ENCODE measurements around the gene TMEM35B. TPM values are rescaled to one million over a fixed set of nuclear protein-coding genes. Genes with fewer than 3 reads are reported as not detected.

Gene TMEM35B
- total RNA-seq, 1 experiment from 2014 or later: 10.9 TPM

DNA sequence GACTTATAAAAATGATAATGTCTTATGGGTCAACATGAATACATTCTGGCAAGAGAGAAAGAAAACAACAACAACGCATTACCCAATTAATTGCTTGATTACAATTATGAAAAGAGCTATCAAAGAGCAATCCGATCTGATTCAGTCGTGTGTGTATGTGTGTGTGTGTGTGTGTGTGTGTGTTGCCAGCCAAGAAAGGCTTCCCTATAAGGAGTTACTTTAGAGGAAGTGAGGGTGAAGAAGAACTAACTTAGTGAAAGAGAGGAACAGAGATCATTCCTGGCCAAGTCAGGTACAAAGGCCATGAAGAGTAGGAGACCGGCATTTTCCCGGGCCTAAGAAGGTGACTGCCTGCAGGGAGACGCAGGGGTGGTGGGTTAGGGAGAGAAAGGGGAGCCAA, 9.4 kb downstream of the TMEM35B start:
- DNase-seq (no peak), ATAC-seq (no peak)
- Histone ChIP-seq H3K27ac (ENCODE audit: low read length) (no peak overlapping the region), H4K20me1 (ENCODE audit: low read length) (no peaks in the 10 kb centered on the region), H3K27me3 (ENCODE audit: low read length) (no peaks in the 10 kb centered on the region), H3K9me3 (ENCODE audit: low read length) (no peaks in the 10 kb centered on the region), H3K79me2 (ENCODE audit: low read length) (no peaks in the 10 kb centered on the region), H2AFZ (ENCODE audit: low read length) (no peak overlapping the region), H3K4me2 (ENCODE audit: low read length) (no peak overlapping the region), H3F3A (ENCODE audit: low read length, unreplicated experiment) (no peaks in the 10 kb centered on the region), H3K9me2 (replicated peaks; ENCODE audit: low read length) (no peaks in the 10 kb centered on the region), H3K4me3 (ENCODE audit: low read length) (no peak overlapping the region), H3K36me3 (ENCODE audit: low read depth, low read length) (no peaks in the 10 kb centered on the region), H3K4me1 (ENCODE audit: insufficient read depth, low read length) (peaks cover 6% of the 10 kb centered on the region), H3K9ac (ENCODE audit: low read length) (no peak overlapping the region)
- CTCF ChIA-PET: no interaction called here
- TF ChIP-seq EZH2phosphoT487 (IDR thresholded peaks at IDR 0.05; ENCODE audit: borderline replicate concordance, low read length): no peak
- no peak for TF ChIP-seq EZH2 (IDR thresholded peaks at IDR 0.05; ENCODE audit: low read length, unreplicated experiment)
- TF ChIP-seq, protein P1, sequence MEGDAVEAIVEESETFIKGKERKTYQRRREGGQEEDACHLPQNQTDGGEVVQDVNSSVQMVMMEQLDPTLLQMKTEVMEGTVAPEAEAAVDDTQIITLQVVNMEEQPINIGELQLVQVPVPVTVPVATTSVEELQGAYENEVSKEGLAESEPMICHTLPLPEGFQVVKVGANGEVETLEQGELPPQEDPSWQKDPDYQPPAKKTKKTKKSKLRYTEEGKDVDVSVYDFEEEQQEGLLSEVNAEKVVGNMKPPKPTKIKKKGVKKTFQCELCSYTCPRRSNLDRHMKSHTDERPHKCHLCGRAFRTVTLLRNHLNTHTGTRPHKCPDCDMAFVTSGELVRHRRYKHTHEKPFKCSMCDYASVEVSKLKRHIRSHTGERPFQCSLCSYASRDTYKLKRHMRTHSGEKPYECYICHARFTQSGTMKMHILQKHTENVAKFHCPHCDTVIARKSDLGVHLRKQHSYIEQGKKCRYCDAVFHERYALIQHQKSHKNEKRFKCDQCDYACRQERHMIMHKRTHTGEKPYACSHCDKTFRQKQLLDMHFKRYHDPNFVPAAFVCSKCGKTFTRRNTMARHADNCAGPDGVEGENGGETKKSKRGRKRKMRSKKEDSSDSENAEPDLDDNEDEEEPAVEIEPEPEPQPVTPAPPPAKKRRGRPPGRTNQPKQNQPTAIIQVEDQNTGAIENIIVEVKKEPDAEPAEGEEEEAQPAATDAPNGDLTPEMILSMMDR (conservative IDR thresholded peaks at IDR 0.05; ENCODE audit: low read depth, low read length): no peak
- intact Hi-C loops (cut with micrococcal nuclease): no loop called here
- BruUV-seq (replicated peaks): no TSS peak
- POLR2A ChIA-PET (ENCODE audit: unreplicated experiment): no interaction called here

DNA sequence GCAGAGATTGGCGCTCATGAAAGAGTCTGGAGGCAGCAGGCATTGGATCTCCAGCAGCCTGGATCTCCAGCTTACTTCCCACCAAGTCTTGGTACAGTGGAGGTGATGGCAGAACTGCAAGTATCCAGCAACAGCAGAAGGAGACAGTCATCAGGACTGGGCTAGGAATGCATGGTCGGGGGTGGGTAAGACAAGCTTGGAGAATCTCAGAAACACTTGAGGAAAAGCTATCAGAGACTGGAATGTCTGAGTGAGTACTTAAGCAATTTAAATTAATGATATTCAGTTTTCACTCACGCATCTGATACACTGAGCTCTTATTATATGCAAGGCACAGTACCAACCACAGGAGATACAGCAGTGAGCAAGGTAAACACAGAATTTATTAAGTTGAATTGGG, 9.8 kb downstream of the TMEM35B start:
- ChIA-PET POLR2A (ENCODE audit: unreplicated experiment) (no interaction called here), CTCF (no interaction called here)
- TF ChIP-seq, protein P1 (conservative IDR thresholded peaks at IDR 0.05; ENCODE audit: low read depth, low read length): no peak
- TF ChIP-seq EZH2 (IDR thresholded peaks at IDR 0.05; ENCODE audit: low read length, unreplicated experiment): no peak

DNA sequence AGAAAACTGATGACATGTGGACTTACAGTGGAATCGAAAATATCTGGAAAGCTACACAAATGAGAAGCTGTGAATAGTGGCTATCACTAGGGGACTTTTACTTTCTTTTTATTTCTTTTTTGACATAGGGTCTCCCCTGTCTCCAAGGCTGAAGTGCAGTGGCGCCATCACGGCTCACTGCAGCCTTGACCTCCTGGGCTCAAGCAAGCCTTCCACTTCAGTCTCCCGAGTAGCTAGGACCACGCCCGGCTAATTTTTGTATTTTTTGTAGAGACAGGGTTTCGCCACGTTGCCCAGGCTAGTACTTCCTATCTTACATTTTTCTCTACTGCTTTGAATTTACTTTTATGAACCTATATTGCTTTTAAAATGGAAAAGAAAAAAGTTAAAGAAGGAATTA, 10.5 kb downstream of the TMEM35B start:
- intact Hi-C loops (cut with micrococcal nuclease): no loop called here
- H3K27me3 ChIP-seq (ENCODE audit: low read length): no peaks in the 10 kb centered on the region
- no peak for DNase-seq
- no peak for ATAC-seq
- no peak overlapping the region for H3K4me3 ChIP-seq (ENCODE audit: low read length)
- CTCF ChIA-PET: no interaction called here
- H3K9me3 ChIP-seq (ENCODE audit: low read length): no peaks in the 10 kb centered on the region
- H2AFZ ChIP-seq (ENCODE audit: low read length): no peak overlapping the region
- H3K79me2 ChIP-seq (ENCODE audit: low read length): no peaks in the 10 kb centered on the region
- peaks cover 11% of the 10 kb centered on the region for H3K4me1 ChIP-seq (ENCODE audit: insufficient read depth, low read length)
- no peak overlapping the region for H3K9ac ChIP-seq (ENCODE audit: low read length)
- H3K36me3 ChIP-seq (ENCODE audit: low read depth, low read length): no peaks in the 10 kb centered on the region
- H3F3A ChIP-seq (ENCODE audit: low read length, unreplicated experiment): no peaks in the 10 kb centered on the region
- H4K20me1 ChIP-seq (ENCODE audit: low read length): no peaks in the 10 kb centered on the region
- no peak overlapping the region for H3K4me2 ChIP-seq (ENCODE audit: low read length)
- BruUV-seq (replicated peaks): no TSS peak
- TF ChIP-seq EZH2phosphoT487 (IDR thresholded peaks at IDR 0.05; ENCODE audit: borderline replicate concordance, low read length) (no peak), EZH2 (IDR thresholded peaks at IDR 0.05; ENCODE audit: low read length, unreplicated experiment) (no peak)
- TF ChIP-seq, protein P1 (conservative IDR thresholded peaks at IDR 0.05; ENCODE audit: low read depth, low read length): no peak
- no peak overlapping the region for H3K27ac ChIP-seq (ENCODE audit: low read length)
- no peaks in the 10 kb centered on the region for H3K9me2 ChIP-seq (replicated peaks; ENCODE audit: low read length)
- POLR2A ChIA-PET (ENCODE audit: unreplicated experiment): no interaction called here

More for the DNA sequence above, 9.8 kb downstream of the TMEM35B start:
- no peak overlapping the region for H3K9ac ChIP-seq (ENCODE audit: low read length)
- no peaks in the 10 kb centered on the region for H3K36me3 ChIP-seq (ENCODE audit: low read depth, low read length)
- intact Hi-C loops (cut with micrococcal nuclease): no loop called here
- no peak overlapping the region for H3K4me2 ChIP-seq (ENCODE audit: low read length)
- H2AFZ ChIP-seq (ENCODE audit: low read length): no peak overlapping the region
- no peaks in the 10 kb centered on the region for H3K27me3 ChIP-seq (ENCODE audit: low read length)
- H3K4me1 ChIP-seq (ENCODE audit: insufficient read depth, low read length): peaks cover 10% of the 10 kb centered on the region
- no peaks in the 10 kb centered on the region for H3F3A ChIP-seq (ENCODE audit: low read length, unreplicated experiment)
- DNase-seq (no peak), ATAC-seq (no peak)
- H3K79me2 ChIP-seq (ENCODE audit: low read length): no peaks in the 10 kb centered on the region
- no peaks in the 10 kb centered on the region for H3K9me3 ChIP-seq (ENCODE audit: low read length)
- no TSS peak for BruUV-seq (replicated peaks)
- no peak overlapping the region for H3K27ac ChIP-seq (ENCODE audit: low read length)
- no peak overlapping the region for H3K4me3 ChIP-seq (ENCODE audit: low read length)
- no peaks in the 10 kb centered on the region for H4K20me1 ChIP-seq (ENCODE audit: low read length)
- H3K9me2 ChIP-seq (replicated peaks; ENCODE audit: low read length): no peaks in the 10 kb centered on the region

Data from PC-3 (cell line).